GM20000 (cell line): ENCODE results near the gene DTNBP1.

ENCODE experiments used
- DNase-seq: peaks from one replicate; pipeline ENCODE4 v3.0.0; 2012; ENCODE audit warnings: low spot score
- TF ChIP-seq, protein P1 (sequence below): IDR thresholded peaks from 2 replicates; pipeline ENCODE4 v1.5.1; 2012; ENCODE audit warnings: mild to moderate bottlenecking, control low read depth; ENCODE audit errors: extremely low read depth, missing control alignments

The DTNBP1 gene

DNA sequence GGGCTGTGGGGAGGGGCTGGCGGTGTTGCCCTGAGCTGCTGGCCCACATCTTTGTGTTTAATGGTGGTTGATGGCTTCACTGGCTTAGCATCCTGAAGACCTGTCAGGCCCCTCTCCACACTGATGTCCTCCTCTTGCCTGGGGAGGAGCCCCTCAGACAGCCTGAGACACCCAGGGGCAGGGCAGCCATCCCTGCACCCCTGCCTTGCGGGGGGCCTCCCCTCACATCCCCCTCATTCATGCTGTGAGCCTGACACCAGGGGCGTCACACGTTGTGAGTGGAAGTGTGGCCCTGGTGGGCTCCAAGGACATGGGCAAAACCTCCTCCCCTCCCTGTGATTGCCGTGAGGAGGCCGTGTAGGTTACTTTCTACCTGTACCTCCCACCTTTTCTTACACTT, 152.7 kb downstream of the DTNBP1 start:
- TF ChIP-seq, protein P1, sequence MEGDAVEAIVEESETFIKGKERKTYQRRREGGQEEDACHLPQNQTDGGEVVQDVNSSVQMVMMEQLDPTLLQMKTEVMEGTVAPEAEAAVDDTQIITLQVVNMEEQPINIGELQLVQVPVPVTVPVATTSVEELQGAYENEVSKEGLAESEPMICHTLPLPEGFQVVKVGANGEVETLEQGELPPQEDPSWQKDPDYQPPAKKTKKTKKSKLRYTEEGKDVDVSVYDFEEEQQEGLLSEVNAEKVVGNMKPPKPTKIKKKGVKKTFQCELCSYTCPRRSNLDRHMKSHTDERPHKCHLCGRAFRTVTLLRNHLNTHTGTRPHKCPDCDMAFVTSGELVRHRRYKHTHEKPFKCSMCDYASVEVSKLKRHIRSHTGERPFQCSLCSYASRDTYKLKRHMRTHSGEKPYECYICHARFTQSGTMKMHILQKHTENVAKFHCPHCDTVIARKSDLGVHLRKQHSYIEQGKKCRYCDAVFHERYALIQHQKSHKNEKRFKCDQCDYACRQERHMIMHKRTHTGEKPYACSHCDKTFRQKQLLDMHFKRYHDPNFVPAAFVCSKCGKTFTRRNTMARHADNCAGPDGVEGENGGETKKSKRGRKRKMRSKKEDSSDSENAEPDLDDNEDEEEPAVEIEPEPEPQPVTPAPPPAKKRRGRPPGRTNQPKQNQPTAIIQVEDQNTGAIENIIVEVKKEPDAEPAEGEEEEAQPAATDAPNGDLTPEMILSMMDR = no peak
- no peak for DNase-seq

DNA sequence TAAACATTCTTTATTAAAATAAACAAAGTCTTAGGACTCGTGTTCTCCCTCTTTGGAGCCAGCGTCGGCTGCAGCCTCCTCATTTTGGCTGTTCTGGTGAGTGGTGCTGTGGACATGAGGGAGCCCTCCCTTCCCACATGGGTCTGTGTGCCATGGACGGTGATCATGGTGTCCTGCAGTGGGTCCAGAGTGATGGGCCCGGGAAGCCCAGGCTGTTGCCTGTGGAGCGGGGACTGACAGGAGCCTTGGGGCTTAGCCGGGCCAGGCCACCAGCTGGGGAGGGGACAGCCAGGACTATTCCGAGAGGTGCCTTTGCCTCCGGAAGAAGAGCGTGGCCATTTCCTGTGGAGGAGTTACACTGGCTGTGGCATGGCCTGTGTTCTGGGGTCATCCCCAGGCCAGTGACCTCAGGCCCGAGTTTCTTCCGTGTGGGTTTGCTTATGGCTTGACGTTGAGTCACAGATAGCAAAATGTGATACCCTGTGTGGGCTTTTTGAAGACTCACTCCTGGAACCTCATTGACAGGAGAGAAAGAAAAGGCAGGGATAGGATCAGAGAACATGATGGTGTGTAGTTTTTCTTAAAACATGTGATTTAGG, 153.4 kb downstream of the DTNBP1 start:
- DNase-seq = no peak
- TF ChIP-seq, protein P1 = no peak

DNA sequence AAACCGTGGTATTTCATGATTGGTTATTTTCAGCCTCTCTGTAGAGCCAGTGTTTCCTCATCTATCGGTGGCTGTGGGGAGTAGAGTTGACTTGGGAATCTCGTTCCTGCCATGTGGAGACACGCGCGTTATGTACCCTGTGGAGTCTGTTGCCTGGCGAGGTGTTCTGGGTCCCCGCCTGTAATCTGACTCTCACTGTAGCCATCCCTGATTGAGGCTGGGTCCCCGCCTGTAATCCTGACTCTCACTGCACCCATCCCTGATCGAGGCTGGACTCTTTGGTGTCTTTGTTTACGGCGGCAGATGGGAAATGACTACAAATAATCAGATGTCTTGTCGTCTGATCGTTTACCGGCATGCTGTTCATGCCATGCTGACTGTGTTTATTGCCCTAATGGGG, 153.9 kb downstream of the DTNBP1 start:
- DNase-seq = no peak
- TF ChIP-seq, protein P1 = no peak

- DNase-seq = no peak
- TF ChIP-seq, protein P1 = no peak
Observed at GRCh38 chr6:15508441-15508871, 154.4 kb downstream of the DTNBP1 start.

DNA sequence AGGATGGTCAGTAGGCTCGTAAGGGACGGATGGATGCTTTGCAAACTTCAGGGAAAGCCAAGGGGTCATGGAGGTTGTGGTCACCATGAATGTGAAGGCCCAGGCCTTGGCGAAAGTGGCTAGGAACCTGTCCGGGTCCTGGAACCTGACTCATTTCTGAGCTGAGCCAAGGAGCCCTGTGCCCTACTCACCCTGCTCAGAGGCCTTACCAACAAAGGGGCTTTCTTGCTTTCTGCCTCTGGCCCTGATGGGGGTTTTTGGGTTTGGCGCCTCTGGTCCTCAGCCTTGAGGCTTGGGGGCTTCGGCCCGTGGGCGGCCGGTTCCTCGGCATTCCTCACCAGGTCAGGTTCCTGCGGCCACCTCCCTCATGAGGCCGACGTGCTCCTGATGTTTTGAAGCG, 155.1 kb downstream of the DTNBP1 start:
- DNase-seq = no peak
- TF ChIP-seq, protein P1 = no peak

- DNase-seq = no peak
- TF ChIP-seq, protein P1 = no peak
Observed at GRCh38 chr6:15507221-15507620, 155.6 kb downstream of the DTNBP1 start.

- TF ChIP-seq, protein P1 = no peak
- DNase-seq = no peak
Observed at GRCh38 chr6:15506066-15506465, 156.8 kb downstream of the DTNBP1 start.
